H9 (cell line): ENCODE results near the gene LRRFIP2. TPM values are rescaled to one million over a fixed set of nuclear protein-coding genes. Genes with fewer than 3 reads are reported as not detected.

Source experiments
- DNase-seq: peaks from one replicate; pipeline ENCODE4 v3.0.0-alpha.2; 2017
- H2AFZ ChIP-seq: one replicate; pipeline ENCODE4 v1.6.1; 2013; ENCODE audit warnings: mild to moderate bottlenecking, low read length, control low read depth, moderate library complexity
- H2AK5ac ChIP-seq: 2 replicates; pipeline ENCODE4 v1.6.1; 2013; ENCODE audit warnings: low read length, control low read depth, mixed read lengths; ENCODE audit not compliant: insufficient read length
- H2BK120ac ChIP-seq: one replicate; pipeline ENCODE4 v1.6.1; 2013; ENCODE audit warnings: low read depth, mild to moderate bottlenecking, low read length, control low read depth, inconsistent platforms; ENCODE audit not compliant: poor library complexity, severe bottlenecking
- H2BK12ac ChIP-seq: 2 replicates; pipeline ENCODE4 v1.6.1; 2013; ENCODE audit warnings: low read length, control low read depth, mixed read lengths, low read depth; ENCODE audit not compliant: insufficient read length
- H2BK15ac ChIP-seq: 2 replicates; pipeline ENCODE4 v1.6.1; 2013; ENCODE audit warnings: low read depth, low read length, control low read depth
- H2BK20ac ChIP-seq: one replicate; pipeline ENCODE4 v1.6.1; 2013; ENCODE audit warnings: low read depth, mild to moderate bottlenecking, low read length, control low read depth, inconsistent platforms; ENCODE audit not compliant: poor library complexity, severe bottlenecking
- H2BK5ac ChIP-seq: 2 replicates; pipeline ENCODE4 v1.6.1; 2013; ENCODE audit warnings: low read length, control low read depth, mixed read lengths; ENCODE audit not compliant: insufficient read length
- H3K14ac ChIP-seq: 2 replicates; pipeline ENCODE4 v1.6.1; 2013; ENCODE audit warnings: low read length, control low read depth; ENCODE audit not compliant: insufficient read depth
- H3K18ac ChIP-seq: 2 replicates; pipeline ENCODE4 v1.6.1; 2013; ENCODE audit warnings: low read depth, mild to moderate bottlenecking, mixed read lengths, low read length, control low read depth; ENCODE audit not compliant: insufficient read length
- H3K23ac ChIP-seq: 2 replicates; pipeline ENCODE4 v1.6.1; 2013; ENCODE audit warnings: low read length, control low read depth, mixed read lengths, low read depth; ENCODE audit not compliant: insufficient read length
- H3K23me2 ChIP-seq: 2 replicates; pipeline ENCODE4 v1.6.1; 2013; ENCODE audit warnings: low read depth, mild to moderate bottlenecking, mixed read lengths, low read length, control low read depth; ENCODE audit not compliant: insufficient read length, poor library complexity, severe bottlenecking
- H3K27ac ChIP-seq: 2 replicates; pipeline ENCODE4 v1.5.1; 2013; ENCODE audit warnings: low read length, control low read depth, mixed read lengths, low read depth; ENCODE audit not compliant: insufficient read length
- H3K27me3 ChIP-seq: 2 replicates; pipeline ENCODE4 v1.6.1; 2013; ENCODE audit warnings: low read length, control low read depth, inconsistent platforms; ENCODE audit not compliant: insufficient read depth
- H3K4ac ChIP-seq: 2 replicates; pipeline ENCODE4 v1.6.1; 2013; ENCODE audit warnings: low read depth, mild to moderate bottlenecking, control low read depth, inconsistent platforms, low read length, moderate library complexity
- H3K4me1 ChIP-seq: 2 replicates; pipeline ENCODE4 v1.6.1; 2013; ENCODE audit warnings: low read length, control low read depth, inconsistent platforms; ENCODE audit not compliant: insufficient read depth
- H3K4me2 ChIP-seq: 2 replicates; pipeline ENCODE4 v1.6.1; 2013; ENCODE audit warnings: low read length, control low read depth, mixed read lengths; ENCODE audit not compliant: insufficient read length, insufficient read depth
- H3K56ac ChIP-seq: 2 replicates; pipeline ENCODE4 v1.6.1; 2013; ENCODE audit warnings: low read depth, mild to moderate bottlenecking, mixed read lengths, low read length, control low read depth; ENCODE audit not compliant: insufficient read length
- H3K79me1 ChIP-seq: 2 replicates; pipeline ENCODE4 v1.6.1; 2013; ENCODE audit warnings: low read depth, mild to moderate bottlenecking, moderate library complexity, low read length, control low read depth, inconsistent platforms; ENCODE audit not compliant: insufficient read depth, poor library complexity, severe bottlenecking
- H3K79me2 ChIP-seq: 2 replicates; pipeline ENCODE4 v1.6.1; 2013; ENCODE audit warnings: low read length, control low read depth, inconsistent platforms; ENCODE audit not compliant: insufficient read depth
- H3K9ac ChIP-seq: 2 replicates; pipeline ENCODE4 v1.6.1; 2013; ENCODE audit warnings: low read length, control low read depth, mixed read lengths; ENCODE audit not compliant: insufficient read length; ENCODE audit errors: extremely low read depth
- H3K9me3 ChIP-seq: one replicate; pipeline ENCODE4 v1.6.1; 2013; ENCODE audit warnings: low read depth, low read length, inconsistent platforms; ENCODE audit not compliant: control insufficient read depth
- H3T11ph ChIP-seq: one replicate; pipeline ENCODE4 v1.6.1; 2013; ENCODE audit warnings: mild to moderate bottlenecking, low read length, control low read depth, inconsistent platforms
- H4K20me1 ChIP-seq: one replicate; pipeline ENCODE4 v1.6.1; 2013; ENCODE audit not compliant: control insufficient read depth, insufficient read length, insufficient read depth
- H4K5ac ChIP-seq: 2 replicates; pipeline ENCODE4 v1.6.1; 2013; ENCODE audit warnings: low read depth, mild to moderate bottlenecking, mixed read lengths, low read length, control low read depth; ENCODE audit not compliant: insufficient read length
- H4K8ac ChIP-seq: replicated peaks from 2 replicates; pipeline ENCODE4 v1.6.1; 2013; ENCODE audit warnings: low read length, control low read depth, mixed read lengths, low read depth; ENCODE audit not compliant: insufficient read length
- H4K91ac ChIP-seq: 2 replicates; pipeline ENCODE4 v1.6.1; 2013; ENCODE audit warnings: low read depth, mild to moderate bottlenecking, moderate library complexity, mixed read lengths, low read length, control low read depth; ENCODE audit not compliant: insufficient read length
- H3K27ac Mint-ChIP-seq, 3 experiments: 2 replicates in 2 of 3; 3 replicates in 1 of 3; pipeline ENCODE4 v1.8.0; 2020 to 2021; ENCODE audit warnings: mixed read lengths in 3 of 3, mild to moderate bottlenecking in 1 of 3, moderate library complexity in 1 of 3
- H3K27me3 Mint-ChIP-seq: 2 replicates; pipeline ENCODE4 v1.8.0; 2021; ENCODE audit warnings: low read depth, mild to moderate bottlenecking, moderate library complexity, mixed read lengths
- H3K36me3 Mint-ChIP-seq, 3 experiments: 2 replicates in 2 of 3; 3 replicates in 1 of 3; pipeline ENCODE4 v1.8.0; 2020 to 2021; ENCODE audit warnings: low read depth in 3 of 3, mixed read lengths in 3 of 3; ENCODE audit not compliant: insufficient read depth in 1 of 3
- H3K4me1 Mint-ChIP-seq, 2 experiments: 2 replicates each; pipeline ENCODE4 v1.8.0; 2020; ENCODE audit warnings: mixed read lengths in 2 of 2
- H3K4me3 Mint-ChIP-seq, 2 experiments: 2 replicates in 1 of 2; 3 replicates in 1 of 2; pipeline ENCODE4 v1.8.0; 2020 to 2021; ENCODE audit warnings: mild to moderate bottlenecking in 2 of 2, mixed read lengths in 2 of 2, moderate library complexity in 1 of 2
- H3K9me3 Mint-ChIP-seq, 2 experiments: 2 replicates in 1 of 2; 3 replicates in 1 of 2; pipeline ENCODE4 v1.8.0; 2020; ENCODE audit warnings: mild to moderate bottlenecking in 2 of 2, mixed read lengths in 2 of 2, moderate library complexity in 1 of 2
- CTCF ChIP-seq: fragments of 200-600 bp; sonication (generic); conservative IDR thresholded peaks from 3 replicates; pipeline ENCODE4 v1.8.0; 2021; ENCODE audit warnings: antibody characterized with exemption, mild to moderate bottlenecking
- WGBS: extraction: QIAGEN DNeasy Blood & Tissue Kit; methylation state at CpG from one replicate; pipeline ENCODE4 v1.1.7; 2013; ENCODE audit warnings: missing lambda C conversion rate, low lambda C conversion rate, mixed read lengths; ENCODE audit not compliant: insufficient read length; ENCODE audit errors: extremely low coverage; 5-methylcytosine and 5-hydroxymethylcytosine counted together
- total RNA-seq: library from RNA; stranded (reverse); gene quantifications from 2 replicates; pipeline ENCODE4 v1.2.1, GENCODE V29; 2021

Gene LRRFIP2
- total RNA-seq, 1 experiment from 2014 or later, result 30.7 TPM

GRCh38 chr3:37221407-37221806, 47.0 kb upstream of the LRRFIP2 start:
- no peak for DNase-seq
- no peak overlapping the region for H3K27ac ChIP-seq
- no peaks in the 10 kb centered on the region for H3K4me1 Mint-ChIP-seq
- no peaks in the 10 kb centered on the region for H3K9me3 ChIP-seq
- H3K23me2 ChIP-seq, result no peaks in the 10 kb centered on the region
- no peak overlapping the region for H3K4me3 Mint-ChIP-seq
- no peak overlapping the region for H3K9ac ChIP-seq
- H3K4ac ChIP-seq, result no peak overlapping the region
- H3K18ac ChIP-seq, result no peak overlapping the region
- no peaks in the 10 kb centered on the region for H4K20me1 ChIP-seq
- no peak overlapping the region for H2AFZ ChIP-seq
- no peak overlapping the region for H3K27ac Mint-ChIP-seq
- H2BK5ac ChIP-seq, result no peak overlapping the region
- WGBS, result no CpG with 5 or more reads among the region's 1 CpG
- no peak for TF ChIP-seq CTCF
- no peak overlapping the region for H2BK15ac ChIP-seq
- H3K27me3 Mint-ChIP-seq, result peaks cover 3% of the 10 kb centered on the region
- H3K56ac ChIP-seq, result no peak overlapping the region
- no peaks in the 10 kb centered on the region for H3K27me3 ChIP-seq
- no peaks in the 10 kb centered on the region for H3K9me3 Mint-ChIP-seq
- no peak overlapping the region for H4K8ac ChIP-seq
- no peak overlapping the region for H2BK12ac ChIP-seq
- no peak overlapping the region for H4K5ac ChIP-seq
- H2BK20ac ChIP-seq, result no peak overlapping the region
- H3T11ph ChIP-seq, result no peak overlapping the region
- no peaks in the 10 kb centered on the region for H3K79me2 ChIP-seq
- H3K23ac ChIP-seq, result no peak overlapping the region
- H3K4me2 ChIP-seq, result no peak overlapping the region
- no peaks in the 10 kb centered on the region for H3K4me1 ChIP-seq
- no peak overlapping the region for H4K91ac ChIP-seq
- no peak overlapping the region for H2AK5ac ChIP-seq
- no peak overlapping the region for H3K14ac ChIP-seq
- H3K36me3 Mint-ChIP-seq, result no peaks in the 10 kb centered on the region
- no peaks in the 10 kb centered on the region for H3K79me1 ChIP-seq
- no peak overlapping the region for H2BK120ac ChIP-seq
